Activated gamma-delta T cell treated with anti-CD3 and anti-CD28 coated beads, Interleukin-2, amount 50 U/mL, for 16 hours (primary cell): ENCODE measurements around the gene LRP5.
"Not testable (repeated sequence)": the region's sequence is repeated elsewhere in the genome, so short reads cannot be mapped to it uniquely, and the experiment has no call there.

Experiments
- DNase-seq: peaks from one replicate; pipeline ENCODE4 v3.0.0-alpha.2; 2020; ENCODE audit warnings: low read depth

LRP5 gene

GRCh38 chr11:68329536-68329935 is 17.1 kb downstream of the LRP5 start:
- DNase-seq, result no peak

- no peak for DNase-seq
Observed at GRCh38 chr11:68329978-68330699, 17.7 kb downstream of the LRP5 start.

- no peak for DNase-seq
Observed at GRCh38 chr11:68330700-68331337, 18.4 kb downstream of the LRP5 start.

GRCh38 chr11:68331338-68331947 is 19.1 kb downstream of the LRP5 start:
- DNase-seq, result no peak

GRCh38 chr11:68332186-68332585 is 19.8 kb downstream of the LRP5 start:
- no peak for DNase-seq

- DNase-seq, result no peak
Observed at GRCh38 chr11:68333173-68333572, 20.8 kb downstream of the LRP5 start.

GRCh38 chr11:68334923-68335322 is 22.5 kb downstream of the LRP5 start:
- DNase-seq, result no peak

GRCh38 chr11:68335683-68336082 is 23.3 kb downstream of the LRP5 start:
- no peak for DNase-seq

- no peak for DNase-seq
Observed at GRCh38 chr11:68336716-68337115, 24.3 kb downstream of the LRP5 start.

- DNase-seq, result no peak
Observed at GRCh38 chr11:68337399-68337835, 25.0 kb downstream of the LRP5 start.

GRCh38 chr11:68338051-68338780 is 25.8 kb downstream of the LRP5 start:
- DNase-seq, result no peak

- no peak for DNase-seq
Observed at GRCh38 chr11:68340003-68340767, 27.8 kb downstream of the LRP5 start.

GRCh38 chr11:68340784-68341556 is 28.6 kb downstream of the LRP5 start:
- DNase-seq, result no peak

- no peak for DNase-seq
Observed at GRCh38 chr11:68341557-68342458, 29.4 kb downstream of the LRP5 start.

- no peak for DNase-seq
Observed at GRCh38 chr11:68342459-68343158, 30.2 kb downstream of the LRP5 start.

GRCh38 chr11:68343761-68344256 is 31.4 kb downstream of the LRP5 start:
- DNase-seq, result no peak

- not testable (repeated sequence) for DNase-seq
Observed at GRCh38 chr11:68344821-68345220, 32.4 kb downstream of the LRP5 start.

- DNase-seq, result no peak
Observed at GRCh38 chr11:68345776-68346461, 33.5 kb downstream of the LRP5 start.

- no peak for DNase-seq
Observed at GRCh38 chr11:68346462-68346790, 34.0 kb downstream of the LRP5 start.
